AG20443 (cell line): ENCODE results near the gene GAS1.
A peak's percentile ranks its signal among the peaks of the same experiment; 100 is the strongest.

Source experiments
- DNase-seq: peaks from one replicate; pipeline ENCODE4 v3.0.0; 2012; ENCODE audit warnings: low spot score, mixed read lengths

GAS1 gene

GRCh38 chr9:86947146-86948073, at the start of gene GAS1:
Gene GAS1, minus strand, starts transcription at chr9:86947506. Its CDS starts 727 bp downstream, at chr9:86946779.
- DNase-seq = peak; percentile 94

- DNase-seq = no peak
These were observed 46.9 kb upstream of the GAS1 start for GRCh38 chr9:86994231-86994630.

GRCh38 chr9:86993830-86994229, 46.5 kb upstream of the GAS1 start:
- no peak for DNase-seq

- no peak for DNase-seq
These were observed 43.8 kb upstream of the GAS1 start for GRCh38 chr9:86991077-86991476.

- no peak for DNase-seq
These were observed 43.0 kb upstream of the GAS1 start for GRCh38 chr9:86990290-86990689.

GRCh38 chr9:86987900-86988299, 40.6 kb upstream of the GAS1 start:
- no peak for DNase-seq

- no peak for DNase-seq
These were observed 37.9 kb upstream of the GAS1 start for GRCh38 chr9:86985132-86985647.

GRCh38 chr9:86983620-86984259, 36.4 kb upstream of the GAS1 start:
- peak; percentile 74 for DNase-seq

- peak; percentile 48 for DNase-seq
These were observed 35.9 kb upstream of the GAS1 start for GRCh38 chr9:86983249-86983619.

- no peak for DNase-seq
These were observed 33.5 kb upstream of the GAS1 start for GRCh38 chr9:86980802-86981201.

- DNase-seq = no peak
These were observed 32.4 kb upstream of the GAS1 start for GRCh38 chr9:86979657-86980056.

GRCh38 chr9:86978922-86979474, 31.7 kb upstream of the GAS1 start:
- DNase-seq = no peak

- DNase-seq = no peak
These were observed 31.1 kb upstream of the GAS1 start for GRCh38 chr9:86978413-86978812.

GRCh38 chr9:86977205-86977835, 30.0 kb upstream of the GAS1 start:
- DNase-seq = peak; percentile 25

- no peak for DNase-seq
These were observed 28.3 kb upstream of the GAS1 start for GRCh38 chr9:86975606-86976005.

- no peak for DNase-seq
These were observed 27.7 kb upstream of the GAS1 start for GRCh38 chr9:86975036-86975435.

GRCh38 chr9:86974421-86974820, 27.1 kb upstream of the GAS1 start:
- no peak for DNase-seq

GRCh38 chr9:86971742-86972141, 24.4 kb upstream of the GAS1 start:
- DNase-seq = no peak

GRCh38 chr9:86968258-86968920, 21.1 kb upstream of the GAS1 start:
- peak; percentile 52 for DNase-seq

- DNase-seq = no peak
These were observed 19.7 kb upstream of the GAS1 start for GRCh38 chr9:86966852-86967511.
